ENCODE data around the gene LRRC39. TPM values are rescaled to one million over a fixed set of nuclear protein-coding genes. Genes with fewer than 3 reads are reported as not detected.
A peak's percentile ranks its signal among the peaks of the same experiment; 100 is the strongest.

The LRRC39 gene
- total and polyA plus RNA-seq, 4 experiments from 2014 or later, result 0.13 to 1.3 (median 1.0) TPM; not detected in 1

DNA sequence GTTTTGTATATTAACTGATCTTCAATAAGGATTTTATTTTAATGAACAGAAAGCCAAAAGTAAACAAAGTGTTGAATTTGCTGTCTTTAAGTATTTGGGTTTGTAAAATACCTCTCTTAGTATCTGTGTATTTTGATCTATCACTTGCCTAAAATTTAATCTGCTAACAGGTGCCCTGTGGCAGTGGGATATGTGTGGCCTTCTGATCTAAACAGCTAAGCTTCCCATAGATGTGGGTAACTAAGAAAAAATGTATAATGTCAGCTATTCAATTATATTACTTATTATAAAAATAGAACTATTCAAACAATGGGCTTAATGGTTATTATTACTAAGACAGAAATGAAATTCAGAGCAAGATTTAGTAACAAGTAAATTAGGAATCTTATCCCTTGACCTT, 15.2 kb downstream of the LRRC39 start:
- Mint-ChIP-seq H3K4me3 (no peak overlapping the region), H3K4me1 (no peaks in the 10 kb centered on the region)

DNA sequence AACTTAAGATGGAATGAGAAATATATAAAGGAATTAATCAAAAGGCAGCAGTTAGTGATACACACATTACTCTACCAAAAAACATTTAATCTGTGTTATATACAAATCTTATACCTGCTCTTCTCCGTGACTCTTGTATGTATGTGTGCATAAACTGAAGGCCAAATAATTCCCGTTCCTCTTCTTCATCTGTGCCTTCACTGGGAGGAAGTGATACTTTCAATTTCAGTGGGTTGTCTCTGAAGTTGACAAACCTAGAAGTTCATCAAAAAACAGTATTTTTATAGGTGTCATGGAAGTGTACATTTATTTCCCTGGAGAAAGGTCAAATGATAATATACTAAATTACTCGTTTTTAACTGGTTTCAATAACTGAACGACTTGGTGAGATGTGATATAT, 25.8 kb downstream of the LRRC39 start:
- H3K4me3 ChIP-seq (ENCODE audit: low read length in 2 of 2), result no peak overlapping the region
- peaks cover 12 to 14% of the 10 kb centered on the region in 2 donors for H3K36me3 Mint-ChIP-seq
- ChIA-PET POLR2A (ENCODE audit: partially characterized antibody) (interaction anchor here (1.0 kb wide), 1 partner anchor 101 kb away, joined by 3 read pairs; no protein-coding TSS in a partner anchor), CTCF (ENCODE audit: partially characterized antibody) (no interaction called here)
- H3K36me3 ChIP-seq (ENCODE audit: insufficient read depth, low read length), result peaks cover 9% of the 10 kb centered on the region
- peaks cover 6 to 8% (median 7%) of the 10 kb centered on the region in 4 donors for H3K4me1 Mint-ChIP-seq
- H3K4me1 ChIP-seq (ENCODE audit: insufficient read depth, low read length), result peaks cover 7% of the 10 kb centered on the region
- no peak for DNase-seq
- H3K9me3 Mint-ChIP-seq, result no peaks in the 10 kb centered on the region
- no peaks in the 10 kb centered on the region for H3K27me3 ChIP-seq (ENCODE audit: insufficient read depth, low read length)
- no peaks in the 10 kb centered on the region for H3K9me3 ChIP-seq (ENCODE audit: control insufficient read depth in 1 of 2, low read length in 2 of 2)
- H3K27ac Mint-ChIP-seq, result peak overlapping the region in 5 of 7 donors; percentile 5 to 49 (median 22)
- H3K27me3 Mint-ChIP-seq, result no peaks in the 10 kb centered on the region
- no peak overlapping the region for H3K4me3 Mint-ChIP-seq
- intact Hi-C loops (cut with micrococcal nuclease), result no loop called here
- H3K27ac ChIP-seq (ENCODE audit: low read depth, low read length), result no peak overlapping the region

More for the DNA sequence above, 15.2 kb downstream of the LRRC39 start:
- Histone ChIP-seq H3K4me3 (ENCODE audit: low read length in 2 of 2) (no peak overlapping the region), H3K9me3 (ENCODE audit: control insufficient read depth in 1 of 2, low read length in 2 of 2) (no peaks in the 10 kb centered on the region), H3K27ac (ENCODE audit: low read depth, low read length) (no peak overlapping the region), H3K27me3 (ENCODE audit: insufficient read depth, low read length) (no peaks in the 10 kb centered on the region), H3K4me1 (ENCODE audit: insufficient read depth, low read length) (no peaks in the 10 kb centered on the region), H3K36me3 (ENCODE audit: insufficient read depth, low read length) (no peaks in the 10 kb centered on the region)
- ChIA-PET POLR2A (ENCODE audit: partially characterized antibody) (no interaction called here), CTCF (ENCODE audit: partially characterized antibody) (no interaction called here)
- H3K9me3 Mint-ChIP-seq, result peaks cover 0 to 2% (median 0%) of the 10 kb centered on the region in 8 donors
- DNase-seq, result no peak
- H3K27ac Mint-ChIP-seq, result no peak overlapping the region
- intact Hi-C loops (cut with micrococcal nuclease), result no loop called here
- H3K36me3 Mint-ChIP-seq, result peaks cover 0 to 6% of the 10 kb centered on the region in 2 donors
- H3K27me3 Mint-ChIP-seq, result peaks cover 0 to 1% of the 10 kb centered on the region in 2 donors

DNA sequence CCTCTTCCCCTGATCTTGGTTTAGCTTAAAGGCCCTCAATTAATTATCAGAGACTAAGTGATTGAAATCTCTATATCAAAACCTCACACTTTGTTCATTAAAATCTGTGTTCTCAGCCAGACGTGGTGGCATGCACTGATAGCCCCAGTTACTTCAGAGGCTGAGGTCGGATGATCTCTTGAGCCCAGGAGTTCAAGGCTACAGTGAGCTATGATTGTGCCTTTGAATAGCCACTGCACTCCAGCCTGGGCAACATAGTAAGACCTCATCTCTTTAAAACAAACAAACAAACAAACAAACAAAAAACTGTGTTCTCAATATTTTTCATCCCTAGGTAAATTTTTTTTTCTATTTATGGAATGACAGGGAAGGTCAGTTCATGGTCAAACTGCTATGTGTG, 26.4 kb downstream of the LRRC39 start:
- Histone ChIP-seq H3K36me3 (ENCODE audit: insufficient read depth, low read length) (peaks cover 10% of the 10 kb centered on the region), H3K27me3 (ENCODE audit: insufficient read depth, low read length) (no peaks in the 10 kb centered on the region), H3K4me3 (ENCODE audit: low read length in 2 of 2) (no peak overlapping the region), H3K4me1 (ENCODE audit: insufficient read depth, low read length) (peaks cover 7% of the 10 kb centered on the region), H3K27ac (ENCODE audit: low read depth, low read length) (no peak overlapping the region), H3K9me3 (ENCODE audit: control insufficient read depth in 1 of 2, low read length in 2 of 2) (no peaks in the 10 kb centered on the region)
- peaks cover 14 to 16% of the 10 kb centered on the region in 2 donors for H3K36me3 Mint-ChIP-seq
- H3K4me3 Mint-ChIP-seq, result no peak overlapping the region
- POLR2A ChIA-PET (ENCODE audit: partially characterized antibody), result interaction anchor here (1.0 kb wide), 1 partner anchor 100 kb away, joined by 3 read pairs; no protein-coding TSS in a partner anchor
- no peak for DNase-seq
- no peaks in the 10 kb centered on the region for H3K27me3 Mint-ChIP-seq
- peak overlapping the region in 4 of 7 donors; percentile 20 to 49 (median 38) for H3K27ac Mint-ChIP-seq
- no peaks in the 10 kb centered on the region for H3K9me3 Mint-ChIP-seq
- peaks cover 6 to 8% (median 7%) of the 10 kb centered on the region in 4 donors for H3K4me1 Mint-ChIP-seq
- CTCF ChIA-PET (ENCODE audit: partially characterized antibody), result no interaction called here
- intact Hi-C loops (cut with micrococcal nuclease), result no loop called here

DNA sequence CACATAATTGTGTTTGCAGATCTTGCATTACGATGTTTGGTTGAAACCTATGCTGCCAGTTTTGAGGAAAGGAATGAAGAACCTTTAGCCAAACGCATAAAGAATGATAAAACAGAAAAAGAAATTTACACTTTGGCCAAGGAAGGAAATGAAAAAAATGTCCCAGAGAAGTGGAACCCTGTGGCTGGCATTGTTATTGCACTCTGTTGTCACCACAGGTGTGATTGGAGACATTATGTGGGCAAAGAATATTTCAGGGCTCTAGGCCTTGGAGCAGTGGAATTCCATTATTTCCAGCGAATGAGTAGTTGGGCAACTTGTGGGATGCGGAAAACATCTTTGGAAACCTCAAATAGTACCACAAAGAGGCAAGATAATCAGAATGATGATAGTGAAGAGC, 30.2 kb downstream of the LRRC39 start:
- no peaks in the 10 kb centered on the region for H3K27me3 ChIP-seq (ENCODE audit: insufficient read depth, low read length)
- no peak overlapping the region for H3K27ac ChIP-seq (ENCODE audit: low read depth, low read length)
- no peak overlapping the region for H3K4me3 Mint-ChIP-seq
- H3K27me3 Mint-ChIP-seq, result no peaks in the 10 kb centered on the region
- no peaks in the 10 kb centered on the region for H3K9me3 ChIP-seq (ENCODE audit: control insufficient read depth in 1 of 2, low read length in 2 of 2)
- intact Hi-C loops (cut with micrococcal nuclease), result no loop called here
- POLR2A ChIA-PET (ENCODE audit: partially characterized antibody), result no interaction called here
- CTCF ChIA-PET (ENCODE audit: partially characterized antibody), result no interaction called here
- peaks cover 6 to 10% (median 8%) of the 10 kb centered on the region in 4 donors for H3K4me1 Mint-ChIP-seq
- DNase-seq, result no peak
- no peak overlapping the region for H3K27ac Mint-ChIP-seq
- peaks cover 0 to 2% (median 0%) of the 10 kb centered on the region in 8 donors for H3K9me3 Mint-ChIP-seq
- H3K36me3 Mint-ChIP-seq, result peaks cover 28 to 47% of the 10 kb centered on the region in 2 donors
- H3K4me3 ChIP-seq (ENCODE audit: low read length in 2 of 2), result no peak overlapping the region
- H3K36me3 ChIP-seq (ENCODE audit: insufficient read depth, low read length), result peaks cover 40% of the 10 kb centered on the region
- H3K4me1 ChIP-seq (ENCODE audit: insufficient read depth, low read length), result peaks cover 7% of the 10 kb centered on the region

- Mint-ChIP-seq H3K9me3 (peaks cover 0 to 3% (median 0%) of the 10 kb centered on the region in 8 donors), H3K27ac (no peak overlapping the region), H3K4me1 (peaks cover 2 to 9% (median 8%) of the 10 kb centered on the region in 4 donors), H3K4me3 (no peak overlapping the region), H3K27me3 (no peaks in the 10 kb centered on the region), H3K36me3 (peaks cover 35 to 55% of the 10 kb centered on the region in 2 donors)
- H3K36me3 ChIP-seq (ENCODE audit: insufficient read depth, low read length), result peaks cover 45% of the 10 kb centered on the region
- CTCF ChIA-PET (ENCODE audit: partially characterized antibody), result no interaction called here
- DNase-seq, result no peak
- H3K4me3 ChIP-seq (ENCODE audit: low read length in 2 of 2), result no peak overlapping the region
- H3K9me3 ChIP-seq (ENCODE audit: control insufficient read depth in 1 of 2, low read length in 2 of 2), result no peaks in the 10 kb centered on the region
- H3K27me3 ChIP-seq (ENCODE audit: insufficient read depth, low read length), result no peaks in the 10 kb centered on the region
- POLR2A ChIA-PET (ENCODE audit: partially characterized antibody), result no interaction called here
- H3K4me1 ChIP-seq (ENCODE audit: insufficient read depth, low read length), result peaks cover under 1% of the 10 kb centered on the region
- no peak overlapping the region for H3K27ac ChIP-seq (ENCODE audit: low read depth, low read length)
- intact Hi-C loops (cut with micrococcal nuclease), result no loop called here
Measured at GRCh38 chr1:100146958-100147357, 31.1 kb downstream of the LRRC39 start.

GRCh38 chr1:100145116-100145515, 32.9 kb downstream of the LRRC39 start:
- peaks cover 43 to 67% of the 10 kb centered on the region in 2 donors for H3K36me3 Mint-ChIP-seq
- ChIA-PET POLR2A (ENCODE audit: partially characterized antibody) (no interaction called here), CTCF (ENCODE audit: partially characterized antibody) (interaction anchor here (0.5 kb wide), 1 partner anchor 30 kb away, joined by 3 read pairs; no protein-coding TSS in a partner anchor)
- no peaks in the 10 kb centered on the region for H3K27me3 Mint-ChIP-seq
- H3K27ac Mint-ChIP-seq, result peak overlapping the region in 1 of 7 donors; percentile 38
- DNase-seq, result no peak
- Histone ChIP-seq H3K9me3 (ENCODE audit: control insufficient read depth in 1 of 2, low read length in 2 of 2) (no peaks in the 10 kb centered on the region), H3K4me1 (ENCODE audit: insufficient read depth, low read length) (no peaks in the 10 kb centered on the region), H3K4me3 (ENCODE audit: low read length in 2 of 2) (no peak overlapping the region), H3K27ac (ENCODE audit: low read depth, low read length) (no peak overlapping the region), H3K27me3 (ENCODE audit: insufficient read depth, low read length) (no peaks in the 10 kb centered on the region), H3K36me3 (ENCODE audit: insufficient read depth, low read length) (peaks cover 64% of the 10 kb centered on the region)
- H3K9me3 Mint-ChIP-seq, result peaks cover 0 to 3% (median 0%) of the 10 kb centered on the region in 8 donors
- H3K4me1 Mint-ChIP-seq, result peaks cover 0 to 13% (median 10%) of the 10 kb centered on the region in 4 donors
- intact Hi-C loops (cut with micrococcal nuclease), result no loop called here
- no peak overlapping the region for H3K4me3 Mint-ChIP-seq

GRCh38 chr1:100142343-100142742, 35.7 kb downstream of the LRRC39 start:
- no peak for DNase-seq
- peaks cover 0 to 3% (median 0%) of the 10 kb centered on the region in 8 donors for H3K9me3 Mint-ChIP-seq
- H3K4me1 Mint-ChIP-seq, result peaks cover 0 to 13% (median 11%) of the 10 kb centered on the region in 4 donors
- Histone ChIP-seq H3K27me3 (ENCODE audit: insufficient read depth, low read length) (no peaks in the 10 kb centered on the region), H3K9me3 (ENCODE audit: control insufficient read depth in 1 of 2, low read length in 2 of 2) (no peaks in the 10 kb centered on the region), H3K4me1 (ENCODE audit: insufficient read depth, low read length) (no peaks in the 10 kb centered on the region), H3K36me3 (ENCODE audit: insufficient read depth, low read length) (peaks cover 71% of the 10 kb centered on the region), H3K27ac (ENCODE audit: low read depth, low read length) (no peak overlapping the region), H3K4me3 (ENCODE audit: low read length in 2 of 2) (no peak overlapping the region)
- peaks cover 54 to 74% of the 10 kb centered on the region in 2 donors for H3K36me3 Mint-ChIP-seq
- POLR2A ChIA-PET (ENCODE audit: partially characterized antibody), result no interaction called here
- no peak overlapping the region for H3K4me3 Mint-ChIP-seq
- intact Hi-C loops (cut with micrococcal nuclease), result no loop called here
- H3K27ac Mint-ChIP-seq, result peak overlapping the region in 5 of 7 donors; percentile 4 to 73 (median 29)
- CTCF ChIA-PET (ENCODE audit: partially characterized antibody), result no interaction called here
- H3K27me3 Mint-ChIP-seq, result no peaks in the 10 kb centered on the region
